ENCODE measurements around the gene SEMA6D.
"Not testable (repeated sequence)": the region's sequence is repeated elsewhere in the genome, so short reads cannot be mapped to it uniquely, and the experiment has no call there.

SEMA6D gene

GRCh38 chr15:47718497-47719437 is 1.5 kb downstream of the SEMA6D start:
- no peak for DNase-seq

- no peak for DNase-seq
Observed at GRCh38 chr15:47719730-47720129, 2.4 kb downstream of the SEMA6D start.

GRCh38 chr15:47720555-47720954 is 3.2 kb downstream of the SEMA6D start:
- no peak for DNase-seq

GRCh38 chr15:47721676-47722075 is 4.4 kb downstream of the SEMA6D start:
- DNase-seq, result no peak

- DNase-seq, result no peak
Observed at GRCh38 chr15:47724346-47724745, 7.0 kb downstream of the SEMA6D start.

- no peak for DNase-seq
Observed at GRCh38 chr15:47725051-47725450, 7.7 kb downstream of the SEMA6D start.

- DNase-seq, result no peak
Observed at GRCh38 chr15:47725906-47726305, 8.6 kb downstream of the SEMA6D start.

GRCh38 chr15:47726399-47726823 is 9.1 kb downstream of the SEMA6D start:
- DNase-seq, result no peak

GRCh38 chr15:47727137-47727536 is 9.8 kb downstream of the SEMA6D start:
- no peak for DNase-seq

- DNase-seq, result no peak
Observed at GRCh38 chr15:47727676-47728075, 10.4 kb downstream of the SEMA6D start.

- DNase-seq, result no peak
Observed at GRCh38 chr15:47728426-47728825, 11.1 kb downstream of the SEMA6D start.

- no peak for DNase-seq
Observed at GRCh38 chr15:47728886-47729285, 11.6 kb downstream of the SEMA6D start.

GRCh38 chr15:47731230-47731629 is 13.9 kb downstream of the SEMA6D start:
- no peak for DNase-seq

- no peak for DNase-seq
Observed at GRCh38 chr15:47732248-47732647, 14.9 kb downstream of the SEMA6D start.

- no peak for DNase-seq
Observed at GRCh38 chr15:47733085-47733484, 15.8 kb downstream of the SEMA6D start.

- no peak for DNase-seq
Observed at GRCh38 chr15:47736143-47736786, 19.0 kb downstream of the SEMA6D start.

- no peak for DNase-seq
Observed at GRCh38 chr15:47737477-47737876, 20.2 kb downstream of the SEMA6D start.

- not testable (repeated sequence) for DNase-seq
Observed at GRCh38 chr15:47738144-47738825, 21.0 kb downstream of the SEMA6D start.

- no peak for DNase-seq
Observed at GRCh38 chr15:47741082-47741481, 23.8 kb downstream of the SEMA6D start.

GRCh38 chr15:47741907-47742306 is 24.6 kb downstream of the SEMA6D start:
- no peak for DNase-seq

- DNase-seq, result no peak
Observed at GRCh38 chr15:47742334-47742733, 25.0 kb downstream of the SEMA6D start.

GRCh38 chr15:47742742-47743141 is 25.4 kb downstream of the SEMA6D start:
- no peak for DNase-seq

- DNase-seq, result no peak
Observed at GRCh38 chr15:47743385-47743784, 26.1 kb downstream of the SEMA6D start.

GRCh38 chr15:47743886-47744285 is 26.6 kb downstream of the SEMA6D start:
- DNase-seq, result no peak

All from CD4-positive, alpha-beta T cell treated with Interleukin-4 for 4 hours (primary cell).